Vagina (tissue), 2 donors: ENCODE measurements around the gene ITIH1.

Experiments
- POLR2A ChIP-seq, 2 donors: fragments of 450-650 bp; IDR thresholded peaks; one replicate each; pipeline ENCODE4 v1.6.1; 2017; ENCODE audit warnings: antibody characterized with exemption in 2 of 2, mild to moderate bottlenecking in 2 of 2, moderate library complexity in 2 of 2
- TF ChIP-seq, protein P1 (sequence below), 3 experiments: fragments of 450-650 bp in 2 of 3; fragments of 200-600 bp in 1 of 3; sonication (generic) in 1 of 3; IDR thresholded peaks; one replicate each; pipeline ENCODE4 v1.5.1; 2017 to 2019; ENCODE audit warnings: antibody characterized with exemption in 3 of 3, mild to moderate bottlenecking in 2 of 3, moderate library complexity in 2 of 3

DNA sequence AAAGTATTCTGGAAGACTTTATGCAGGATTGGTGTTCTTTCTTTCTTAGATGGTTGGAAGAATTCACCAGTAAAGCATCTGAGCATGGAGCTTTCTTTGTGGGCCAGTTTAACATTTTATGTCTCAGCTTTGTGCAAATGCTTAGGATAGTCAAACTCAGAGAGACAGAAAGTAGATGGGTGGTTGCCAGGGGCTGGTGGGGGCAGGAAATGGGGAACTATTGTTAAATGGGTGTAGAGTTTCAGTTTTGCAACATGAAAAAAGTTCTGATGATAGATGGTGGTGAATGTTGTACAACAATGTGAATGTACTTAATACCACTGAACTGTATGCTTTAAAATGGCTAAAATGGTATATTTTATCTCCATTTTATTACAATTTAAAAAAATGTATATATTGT, 46.7 kb upstream of the ITIH1 start:
- no peak for TF ChIP-seq POLR2A (IDR thresholded peaks at IDR 0.05)
- TF ChIP-seq, protein P1, sequence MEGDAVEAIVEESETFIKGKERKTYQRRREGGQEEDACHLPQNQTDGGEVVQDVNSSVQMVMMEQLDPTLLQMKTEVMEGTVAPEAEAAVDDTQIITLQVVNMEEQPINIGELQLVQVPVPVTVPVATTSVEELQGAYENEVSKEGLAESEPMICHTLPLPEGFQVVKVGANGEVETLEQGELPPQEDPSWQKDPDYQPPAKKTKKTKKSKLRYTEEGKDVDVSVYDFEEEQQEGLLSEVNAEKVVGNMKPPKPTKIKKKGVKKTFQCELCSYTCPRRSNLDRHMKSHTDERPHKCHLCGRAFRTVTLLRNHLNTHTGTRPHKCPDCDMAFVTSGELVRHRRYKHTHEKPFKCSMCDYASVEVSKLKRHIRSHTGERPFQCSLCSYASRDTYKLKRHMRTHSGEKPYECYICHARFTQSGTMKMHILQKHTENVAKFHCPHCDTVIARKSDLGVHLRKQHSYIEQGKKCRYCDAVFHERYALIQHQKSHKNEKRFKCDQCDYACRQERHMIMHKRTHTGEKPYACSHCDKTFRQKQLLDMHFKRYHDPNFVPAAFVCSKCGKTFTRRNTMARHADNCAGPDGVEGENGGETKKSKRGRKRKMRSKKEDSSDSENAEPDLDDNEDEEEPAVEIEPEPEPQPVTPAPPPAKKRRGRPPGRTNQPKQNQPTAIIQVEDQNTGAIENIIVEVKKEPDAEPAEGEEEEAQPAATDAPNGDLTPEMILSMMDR (IDR thresholded peaks at IDR 0.05): no peak
